Muscle layer of duodenum (tissue), 2 donors: Measurements from ENCODE around the gene MGAT4A.

Experiments
- H3K27ac ChIP-seq: one replicate; pipeline ENCODE4 v1.7.0; 2013; ENCODE audit warnings: mild to moderate bottlenecking, low read length
- H3K27me3 ChIP-seq: one replicate; pipeline ENCODE4 v1.7.0; 2013; ENCODE audit warnings: low read depth, mild to moderate bottlenecking, control low read depth, low read length
- H3K36me3 ChIP-seq, 2 donors: one replicate each; pipeline ENCODE4 v1.7.0; 2013; ENCODE audit warnings: low read length in 2 of 2, control low read depth in 1 of 2, mild to moderate bottlenecking in 1 of 2; ENCODE audit not compliant: insufficient read depth in 2 of 2, control insufficient read depth in 1 of 2
- H3K4me1 ChIP-seq, 2 donors: one replicate each; pipeline ENCODE4 v1.7.0; 2013; ENCODE audit warnings: low read length in 2 of 2, mild to moderate bottlenecking in 2 of 2, control low read depth in 1 of 2, moderate library complexity in 1 of 2; ENCODE audit not compliant: insufficient read depth in 2 of 2, control insufficient read depth in 1 of 2
- H3K4me3 ChIP-seq, 2 donors: one replicate each; pipeline ENCODE4 v1.7.0; 2013; ENCODE audit warnings: low read length in 2 of 2, low read depth in 1 of 2, mild to moderate bottlenecking in 1 of 2
- H3K9me3 ChIP-seq, 2 donors: one replicate each; pipeline ENCODE4 v1.7.0; 2013; ENCODE audit warnings: low read length in 2 of 2, control low read depth in 1 of 2, mild to moderate bottlenecking in 1 of 2; ENCODE audit not compliant: control insufficient read depth in 1 of 2
- donor health status: healthy.

Gene MGAT4A

DNA sequence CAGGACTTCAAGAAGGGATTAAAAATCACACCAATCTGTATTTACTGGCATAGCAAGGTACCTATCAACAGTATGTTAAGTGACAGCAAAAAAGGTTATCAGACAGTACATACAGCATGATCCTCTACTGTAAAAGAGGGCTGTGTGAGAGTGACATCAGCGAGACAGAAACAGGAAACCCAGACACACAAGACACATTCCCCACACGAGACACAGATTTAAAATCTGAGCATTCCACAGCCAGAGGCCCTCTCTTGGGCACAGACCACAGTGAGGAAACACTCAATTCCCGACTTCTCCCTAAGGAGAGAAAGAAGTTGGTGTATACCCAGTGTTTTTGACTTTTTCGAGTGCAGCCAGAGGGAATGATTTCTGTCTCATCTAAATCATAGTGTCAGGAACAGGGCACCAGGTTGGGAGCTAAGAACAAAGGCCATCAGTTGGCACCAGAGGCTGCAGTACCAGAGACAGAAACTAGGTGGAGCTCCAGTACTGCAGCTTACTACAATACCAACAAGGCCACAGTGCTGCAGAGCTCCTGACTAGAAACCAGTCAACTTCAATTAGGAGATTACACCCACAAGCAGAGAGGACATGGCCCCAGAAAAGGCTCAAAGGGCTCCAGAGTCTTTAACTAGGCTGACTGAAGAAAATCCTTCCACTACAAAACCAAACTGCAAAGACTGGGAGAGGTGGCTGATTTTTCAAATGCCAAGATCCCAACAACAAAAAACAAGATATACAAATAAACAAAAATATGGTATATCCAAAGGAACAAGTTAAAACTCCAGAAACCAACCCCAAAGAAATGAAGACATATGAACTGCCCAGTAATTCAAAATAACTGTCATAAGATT lies 81.6 kb downstream of the MGAT4A start:
- H3K36me3 ChIP-seq = peaks cover 10 to 14% of the 10 kb centered on the region in 2 donors
- no peaks in the 10 kb centered on the region for H3K9me3 ChIP-seq
- H3K27ac ChIP-seq = no peak overlapping the region
- H3K4me1 ChIP-seq = no peaks in the 10 kb centered on the region
- H3K4me3 ChIP-seq = no peak overlapping the region
- H3K27me3 ChIP-seq = no peaks in the 10 kb centered on the region

DNA sequence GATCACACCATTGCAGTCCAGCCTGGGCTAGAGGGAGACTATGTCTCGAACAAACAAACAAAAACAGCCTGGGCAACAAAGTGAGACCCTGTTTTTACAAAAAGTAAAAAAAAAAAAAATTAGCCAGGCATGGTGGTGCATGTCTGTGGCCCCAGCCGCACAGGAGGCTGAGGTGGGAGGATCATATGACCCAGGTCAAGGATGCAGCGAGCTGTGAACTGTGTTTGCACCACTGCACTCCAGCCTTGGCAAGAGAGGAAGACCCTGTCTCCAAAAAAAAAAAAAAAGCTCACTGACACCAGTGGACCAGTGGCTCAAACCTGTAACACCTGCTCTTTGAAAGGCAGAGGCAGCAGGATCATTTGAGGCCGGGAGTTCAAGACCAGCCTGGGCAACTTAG lies 82.5 kb downstream of the MGAT4A start:
- no peak overlapping the region for H3K27ac ChIP-seq
- H3K9me3 ChIP-seq = no peaks in the 10 kb centered on the region
- no peaks in the 10 kb centered on the region for H3K27me3 ChIP-seq
- H3K4me1 ChIP-seq = no peaks in the 10 kb centered on the region
- H3K36me3 ChIP-seq = peaks cover 10 to 14% of the 10 kb centered on the region in 2 donors
- H3K4me3 ChIP-seq = no peak overlapping the region

DNA sequence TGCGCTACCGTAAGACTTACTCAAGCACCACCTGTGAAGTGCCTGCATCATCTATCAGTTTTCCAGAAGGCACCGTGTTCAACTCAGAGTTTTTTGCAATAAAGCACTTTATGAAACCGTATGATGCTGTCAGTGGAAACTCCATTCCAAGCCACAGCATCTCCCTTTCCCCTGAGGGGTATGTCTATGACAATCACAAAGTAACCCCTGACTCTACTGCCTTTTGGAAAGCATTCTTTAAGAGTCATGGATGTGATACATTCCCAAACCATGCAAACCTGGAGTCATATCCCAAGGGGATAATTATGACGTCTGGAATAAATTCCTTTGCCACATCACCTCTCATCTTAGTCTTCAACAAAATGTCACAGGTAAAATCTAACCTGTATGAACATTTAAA lies 83.3 kb downstream of the MGAT4A start:
- Histone ChIP-seq H3K27ac (no peak overlapping the region), H3K9me3 (no peaks in the 10 kb centered on the region), H3K36me3 (peaks cover 14 to 17% of the 10 kb centered on the region in 2 donors), H3K4me1 (no peaks in the 10 kb centered on the region), H3K4me3 (no peak overlapping the region), H3K27me3 (no peaks in the 10 kb centered on the region)

DNA sequence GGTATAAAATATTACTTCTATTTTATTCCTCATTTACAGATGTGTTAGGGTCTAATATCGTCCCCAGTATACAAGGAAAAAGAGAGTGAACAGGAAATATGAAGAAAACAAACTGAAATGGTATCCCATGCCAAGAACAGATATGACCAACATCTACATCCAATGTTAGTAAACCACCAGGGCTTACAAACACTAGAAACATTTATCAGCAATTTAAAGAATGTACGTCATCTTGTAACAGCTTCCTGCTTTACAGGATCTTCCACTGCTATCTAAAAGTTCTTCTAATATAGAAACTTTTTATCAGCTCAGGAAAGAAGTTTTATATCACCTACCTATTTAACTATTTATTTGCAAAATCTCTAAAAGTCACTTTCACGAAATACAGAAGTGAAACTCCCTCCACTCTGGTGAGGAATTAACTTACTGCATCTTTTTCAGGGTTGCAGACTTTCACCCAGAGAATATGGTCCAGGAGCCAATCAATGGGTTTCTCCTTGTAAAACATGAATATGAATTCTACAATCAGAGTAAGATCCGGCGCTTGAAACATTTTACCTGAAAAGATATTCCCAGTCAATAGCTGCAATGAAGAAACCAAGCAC lies 87.3 kb downstream of the MGAT4A start:
- Histone ChIP-seq H3K4me1 (no peaks in the 10 kb centered on the region), H3K36me3 (peaks cover 26 to 41% of the 10 kb centered on the region in 2 donors), H3K4me3 (no peak overlapping the region), H3K27me3 (no peaks in the 10 kb centered on the region), H3K9me3 (no peaks in the 10 kb centered on the region), H3K27ac (no peak overlapping the region)

GRCh38 chr2:98637401-98638147 lies 93.4 kb downstream of the MGAT4A start:
- H3K36me3 ChIP-seq = peaks cover 35 to 44% of the 10 kb centered on the region in 2 donors
- no peak overlapping the region for H3K27ac ChIP-seq
- no peak overlapping the region for H3K4me3 ChIP-seq
- H3K27me3 ChIP-seq = no peaks in the 10 kb centered on the region
- no peaks in the 10 kb centered on the region for H3K9me3 ChIP-seq
- H3K4me1 ChIP-seq = no peaks in the 10 kb centered on the region

DNA sequence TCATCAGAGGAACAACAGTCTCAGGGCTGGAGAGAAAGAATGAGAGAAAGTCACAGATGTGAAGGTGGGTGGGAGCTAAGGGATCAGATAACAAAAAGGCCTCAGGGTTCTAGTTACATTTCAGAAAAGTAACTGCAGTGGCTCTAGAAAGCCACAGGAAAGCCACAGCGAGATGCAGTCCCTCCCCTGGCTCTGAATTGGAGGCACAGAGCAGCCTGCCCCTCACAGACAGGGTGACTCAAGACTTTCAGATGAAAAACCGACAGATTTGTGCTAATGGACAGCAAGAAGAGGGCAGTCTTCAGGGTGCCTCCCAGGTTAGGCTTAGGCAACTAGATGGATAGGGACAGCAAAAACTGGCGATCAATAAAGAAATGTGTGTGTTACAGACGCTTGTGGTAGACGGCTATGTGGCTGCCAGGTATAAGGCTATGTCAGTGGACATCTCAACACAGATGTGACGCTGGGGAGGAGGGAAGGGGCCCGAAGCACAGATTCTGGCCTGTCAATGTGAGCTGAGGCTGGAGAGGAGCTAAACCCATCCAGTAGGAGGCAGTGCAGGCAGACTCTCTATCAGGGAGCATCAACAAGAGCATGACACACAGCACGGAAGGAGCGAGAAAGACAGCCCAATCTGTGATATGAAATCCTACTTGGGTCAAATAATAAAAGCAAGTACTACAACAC lies 96.4 kb downstream of the MGAT4A start:
- Histone ChIP-seq H3K4me3 (no peak overlapping the region), H3K9me3 (no peaks in the 10 kb centered on the region), H3K36me3 (peaks cover 31 to 34% of the 10 kb centered on the region in 2 donors), H3K27me3 (no peaks in the 10 kb centered on the region), H3K4me1 (no peaks in the 10 kb centered on the region), H3K27ac (no peak overlapping the region)

DNA sequence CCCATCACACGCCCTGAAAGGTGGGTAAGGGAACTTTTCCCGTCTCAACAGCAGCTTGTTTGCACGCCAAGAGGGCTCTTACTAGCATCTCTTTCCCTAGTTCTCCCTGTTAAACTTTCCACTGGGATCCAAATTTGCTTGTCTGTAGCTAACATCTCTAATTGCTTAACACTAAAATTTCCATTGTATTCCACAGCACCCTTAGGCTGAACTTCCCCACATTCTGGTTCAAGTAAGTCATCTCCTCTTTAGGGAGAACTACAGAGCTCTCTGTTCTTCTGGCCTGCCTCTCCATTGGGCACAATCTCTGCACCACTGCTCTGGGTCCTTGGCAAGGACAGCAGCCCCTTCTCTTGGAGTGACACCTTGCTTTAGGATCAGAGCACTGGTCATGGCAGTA lies 98.6 kb downstream of the MGAT4A start:
- no peaks in the 10 kb centered on the region for H3K4me1 ChIP-seq
- H3K27me3 ChIP-seq = no peaks in the 10 kb centered on the region
- H3K9me3 ChIP-seq = no peaks in the 10 kb centered on the region
- no peak overlapping the region for H3K27ac ChIP-seq
- no peak overlapping the region for H3K4me3 ChIP-seq
- peaks cover 26 to 34% of the 10 kb centered on the region in 2 donors for H3K36me3 ChIP-seq

GRCh38 chr2:98623657-98624056 lies 107.3 kb downstream of the MGAT4A start:
- Histone ChIP-seq H3K9me3 (no peaks in the 10 kb centered on the region), H3K36me3 (peaks cover 18 to 22% of the 10 kb centered on the region in 2 donors), H3K4me3 (no peak overlapping the region), H3K27me3 (no peaks in the 10 kb centered on the region), H3K4me1 (no peaks in the 10 kb centered on the region), H3K27ac (no peak overlapping the region)

DNA sequence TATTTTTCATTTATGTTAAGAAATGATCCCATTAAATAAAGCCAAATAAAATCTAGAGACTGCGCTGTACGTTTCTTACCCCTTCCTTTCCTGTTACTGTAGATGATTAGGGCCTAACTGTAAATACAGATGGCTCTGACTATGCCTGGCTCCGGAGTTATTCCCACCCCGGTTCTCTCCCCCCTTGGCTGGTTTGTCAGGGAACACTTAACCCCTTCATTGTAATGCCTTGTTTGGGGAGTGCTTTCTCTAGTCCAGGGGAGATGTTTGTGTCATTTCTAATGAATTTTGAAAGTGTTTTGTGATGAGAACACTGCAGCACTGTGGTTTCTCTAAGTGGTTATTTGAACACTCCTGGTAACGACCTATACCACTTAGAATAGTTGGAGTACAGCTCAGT lies 113.8 kb downstream of the MGAT4A start:
- Histone ChIP-seq H3K4me1 (peaks cover 0 to 3% of the 10 kb centered on the region in 2 donors), H3K4me3 (no peak overlapping the region), H3K9me3 (no peaks in the 10 kb centered on the region), H3K27me3 (no peaks in the 10 kb centered on the region), H3K36me3 (peaks cover 54 to 62% of the 10 kb centered on the region in 2 donors), H3K27ac (no peak overlapping the region)

GRCh38 chr2:98615481-98615880 lies 115.5 kb downstream of the MGAT4A start:
- Histone ChIP-seq H3K4me1 (peaks cover 4 to 16% of the 10 kb centered on the region in 2 donors), H3K36me3 (peaks cover 48 to 53% of the 10 kb centered on the region in 2 donors), H3K4me3 (no peak overlapping the region), H3K9me3 (no peaks in the 10 kb centered on the region), H3K27me3 (no peaks in the 10 kb centered on the region), H3K27ac (no peak overlapping the region)
